ENCODE results near the gene CACNA1C. TPM values are rescaled to one million over a fixed set of nuclear protein-coding genes. Genes with fewer than 3 reads are reported as not detected.

The CACNA1C gene
- polyA plus RNA-seq, 1 of the 3 experiments (the other 2 are of a cell fraction): 1.5 TPM

DNA sequence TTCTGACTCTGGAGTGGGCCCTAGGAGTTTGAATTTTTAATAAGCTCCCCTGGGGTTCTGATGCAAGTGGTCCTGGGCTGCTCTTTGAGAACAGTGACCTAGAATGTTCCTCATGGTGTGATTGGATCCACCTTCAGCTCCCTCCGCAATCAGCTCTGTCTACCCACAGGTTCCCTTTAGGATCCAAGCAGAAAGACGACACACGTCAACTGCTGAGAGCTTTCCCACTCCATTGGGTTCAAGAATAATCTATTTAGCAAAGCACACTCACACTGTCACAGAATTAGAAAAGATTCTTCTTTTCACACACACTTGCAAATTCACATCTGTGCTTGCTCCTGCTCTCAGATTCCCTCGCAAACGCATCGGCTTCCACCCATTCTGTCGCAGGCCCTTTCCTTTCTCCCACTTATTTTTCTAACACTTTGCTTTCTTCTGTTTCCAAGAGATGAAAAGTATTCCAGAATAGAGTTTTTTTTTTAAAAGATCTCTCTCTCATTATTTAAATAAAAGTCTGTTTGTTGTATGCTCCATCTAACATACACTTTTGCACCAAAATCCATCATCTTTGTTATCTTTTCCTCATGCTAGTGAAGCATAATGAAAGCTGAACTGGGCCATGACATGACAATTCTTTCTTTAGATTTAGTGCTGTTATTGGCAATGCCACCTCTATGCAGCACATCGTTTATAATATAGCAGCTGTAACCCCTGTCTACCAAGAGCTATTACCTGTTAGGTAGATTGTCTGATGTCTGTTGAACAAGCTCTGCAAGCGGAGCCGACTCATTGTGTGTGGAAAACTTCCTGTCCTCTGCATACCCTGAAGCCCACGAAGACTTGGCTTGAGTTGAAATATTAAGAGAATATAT is 73.1 kb downstream of the CACNA1C start:
- H3K4me3 ChIP-seq (ENCODE audit: low read depth in 2 of 2, low read length in 1 of 2): no peak overlapping the region
- H3K9me3 ChIP-seq: no peaks in the 10 kb centered on the region
- DNase-seq: no peak
- no peak overlapping the region for H3K4me2 ChIP-seq
- ChIA-PET POLR2A (no interaction called here), CTCF (no interaction called here)
- no peaks in the 10 kb centered on the region for H4K20me1 ChIP-seq (ENCODE audit: insufficient read depth)
- H3K9ac ChIP-seq: no peak overlapping the region
- H3F3A ChIP-seq (replicated peaks; ENCODE audit: insufficient read depth): no peaks in the 10 kb centered on the region
- no peaks in the 10 kb centered on the region for H3K9me2 ChIP-seq
- peaks cover 0 to 6% of the 10 kb centered on the region in 2 experiments; a peak in 1 of 4 replicates for H3K4me1 ChIP-seq (ENCODE audit: control insufficient read depth in 1 of 2, insufficient read depth in 2 of 2, low read depth in 1 of 2, low read length in 1 of 2)
- H2AFZ ChIP-seq (ENCODE audit: low read depth): no peak overlapping the region
- H3K79me2 ChIP-seq (ENCODE audit: insufficient read depth): no peaks in the 10 kb centered on the region
- H3K27me3 ChIP-seq (ENCODE audit: insufficient read depth): no peaks in the 10 kb centered on the region
- H3K36me3 ChIP-seq (replicated peaks in 1 of 2; ENCODE audit: control insufficient read depth in 1 of 2, insufficient read depth in 2 of 2, low read length in 1 of 2): no peaks in the 10 kb centered on the region
- TF ChIP-seq TCF12 (IDR thresholded peaks at IDR 0.05) (no peak), NFIC (IDR thresholded peaks at IDR 0.05; ENCODE audit: borderline replicate concordance) (no peak), SIN3A (IDR thresholded peaks at IDR 0.05; ENCODE audit: borderline replicate concordance, low read depth, low read length) (no peak), TEAD4 (IDR thresholded peaks at IDR 0.05; ENCODE audit: borderline replicate concordance, insufficient read depth) (no peak), GATA2 (CRISPR knock-in tag; IDR thresholded peaks at IDR 0.05) (no peak)
- TF ChIP-seq, protein P1, sequence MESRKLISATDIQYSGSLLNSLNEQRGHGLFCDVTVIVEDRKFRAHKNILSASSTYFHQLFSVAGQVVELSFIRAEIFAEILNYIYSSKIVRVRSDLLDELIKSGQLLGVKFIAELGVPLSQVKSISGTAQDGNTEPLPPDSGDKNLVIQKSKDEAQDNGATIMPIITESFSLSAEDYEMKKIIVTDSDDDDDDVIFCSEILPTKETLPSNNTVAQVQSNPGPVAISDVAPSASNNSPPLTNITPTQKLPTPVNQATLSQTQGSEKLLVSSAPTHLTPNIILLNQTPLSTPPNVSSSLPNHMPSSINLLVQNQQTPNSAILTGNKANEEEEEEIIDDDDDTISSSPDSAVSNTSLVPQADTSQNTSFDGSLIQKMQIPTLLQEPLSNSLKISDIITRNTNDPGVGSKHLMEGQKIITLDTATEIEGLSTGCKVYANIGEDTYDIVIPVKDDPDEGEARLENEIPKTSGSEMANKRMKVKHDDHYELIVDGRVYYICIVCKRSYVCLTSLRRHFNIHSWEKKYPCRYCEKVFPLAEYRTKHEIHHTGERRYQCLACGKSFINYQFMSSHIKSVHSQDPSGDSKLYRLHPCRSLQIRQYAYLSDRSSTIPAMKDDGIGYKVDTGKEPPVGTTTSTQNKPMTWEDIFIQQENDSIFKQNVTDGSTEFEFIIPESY (IDR thresholded peaks at IDR 0.05; ENCODE audit: borderline replicate concordance, low read depth): no peak
- H3K27ac ChIP-seq (ENCODE audit: low read depth in 2 of 2, low read length in 1 of 2): no peak overlapping the region
- WGBS (ENCODE audit: low lambda C conversion rate): 78% methylated on average over 11 of the region's 11 CpGs

DNA sequence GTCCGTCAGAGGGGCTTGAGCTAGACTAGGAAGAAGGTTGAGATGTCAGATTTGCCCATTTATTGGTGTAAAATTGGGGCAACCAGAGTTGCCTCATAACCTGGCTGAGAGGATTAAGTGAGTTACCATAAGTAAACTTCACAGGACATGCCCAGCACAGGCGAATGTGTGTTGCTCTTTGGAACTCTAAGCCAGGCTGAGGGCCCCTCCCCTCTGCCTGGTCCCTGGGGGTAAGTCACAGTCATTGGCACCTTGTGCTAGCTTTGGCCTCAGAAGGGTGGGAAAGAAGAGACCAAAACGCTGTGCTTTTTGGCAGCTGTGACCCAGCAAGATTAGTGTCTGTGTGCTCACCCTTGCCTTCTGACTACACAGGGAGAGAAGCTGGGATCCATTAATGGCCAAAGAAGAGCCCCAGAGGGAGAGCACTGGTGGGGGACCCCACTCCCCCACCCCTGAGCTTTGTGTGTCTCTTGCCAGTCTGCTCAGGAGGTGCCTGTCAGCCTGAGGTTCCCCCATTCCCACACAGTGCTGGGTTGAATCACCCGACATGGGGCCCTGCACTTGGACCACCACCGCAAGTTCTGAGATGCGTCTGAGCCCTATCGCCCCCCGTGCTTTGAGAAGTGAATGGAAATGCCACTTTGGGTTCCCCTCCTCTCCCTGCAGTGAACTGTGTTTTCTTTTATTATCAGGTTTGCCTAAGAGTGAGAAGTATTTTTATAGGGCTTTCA is 74.1 kb downstream of the CACNA1C start:
- Histone ChIP-seq H3K9ac (no peak overlapping the region), H3K27me3 (ENCODE audit: insufficient read depth) (no peaks in the 10 kb centered on the region), H3F3A (replicated peaks; ENCODE audit: insufficient read depth) (no peaks in the 10 kb centered on the region), H3K9me3 (no peaks in the 10 kb centered on the region), H2AFZ (ENCODE audit: low read depth) (no peak overlapping the region), H3K27ac (ENCODE audit: low read depth in 2 of 2, low read length in 1 of 2) (no peak overlapping the region), H3K79me2 (ENCODE audit: insufficient read depth) (no peaks in the 10 kb centered on the region), H3K4me2 (no peak overlapping the region), H4K20me1 (ENCODE audit: insufficient read depth) (no peaks in the 10 kb centered on the region), H3K36me3 (replicated peaks in 1 of 2; ENCODE audit: control insufficient read depth in 1 of 2, insufficient read depth in 2 of 2, low read length in 1 of 2) (no peaks in the 10 kb centered on the region), H3K9me2 (no peaks in the 10 kb centered on the region), H3K4me1 (ENCODE audit: control insufficient read depth in 1 of 2, insufficient read depth in 2 of 2, low read depth in 1 of 2, low read length in 1 of 2) (peaks cover 0 to 6% of the 10 kb centered on the region in 2 experiments; a peak in 1 of 4 replicates), H3K4me3 (ENCODE audit: low read depth in 2 of 2, low read length in 1 of 2) (no peak overlapping the region)
- ChIA-PET POLR2A (no interaction called here), CTCF (no interaction called here)
- DNase-seq: no peak
- WGBS (ENCODE audit: low lambda C conversion rate): 72% methylated on average over 8 of the region's 8 CpGs
- TF ChIP-seq FOSL2 (IDR thresholded peaks at IDR 0.05; ENCODE audit: borderline replicate concordance, low read depth) (no peak), ELF1 (IDR thresholded peaks at IDR 0.05) (no peak), CHD2 (IDR thresholded peaks at IDR 0.05; ENCODE audit: low read length, partially characterized antibody) (no peak), SIN3A (IDR thresholded peaks at IDR 0.05; ENCODE audit: borderline replicate concordance, low read depth, low read length) (no peak), MXI1 (IDR thresholded peaks at IDR 0.05; ENCODE audit: low read depth, low read length) (no peak), TAF1 (IDR thresholded peaks at IDR 0.05; ENCODE audit: borderline replicate concordance, low read depth, low read length) (no peak), TCF12 (IDR thresholded peaks at IDR 0.05) (no peak), TEAD4 (IDR thresholded peaks at IDR 0.05; ENCODE audit: borderline replicate concordance, insufficient read depth) (no peak), RXRA (IDR thresholded peaks at IDR 0.05; ENCODE audit: borderline replicate concordance, low read depth) (no peak), GABPA (IDR thresholded peaks at IDR 0.05; ENCODE audit: low read depth) (no peak), EZH2phosphoT487 (IDR thresholded peaks at IDR 0.05; ENCODE audit: borderline replicate concordance, low read depth) (no peak), NFIC (IDR thresholded peaks at IDR 0.05; ENCODE audit: borderline replicate concordance) (no peak), NRF1 (IDR thresholded peaks at IDR 0.05; ENCODE audit: low read depth, low read length) (no peak), YY1 (IDR thresholded peaks at IDR 0.05; ENCODE audit: low read depth) (no peak)
- TF ChIP-seq, protein P2, sequence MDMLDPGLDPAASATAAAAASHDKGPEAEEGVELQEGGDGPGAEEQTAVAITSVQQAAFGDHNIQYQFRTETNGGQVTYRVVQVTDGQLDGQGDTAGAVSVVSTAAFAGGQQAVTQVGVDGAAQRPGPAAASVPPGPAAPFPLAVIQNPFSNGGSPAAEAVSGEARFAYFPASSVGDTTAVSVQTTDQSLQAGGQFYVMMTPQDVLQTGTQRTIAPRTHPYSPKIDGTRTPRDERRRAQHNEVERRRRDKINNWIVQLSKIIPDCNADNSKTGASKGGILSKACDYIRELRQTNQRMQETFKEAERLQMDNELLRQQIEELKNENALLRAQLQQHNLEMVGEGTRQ (IDR thresholded peaks at IDR 0.05; ENCODE audit: borderline replicate concordance, low read depth, low read length): no peak
- TF ChIP-seq, protein P1 (IDR thresholded peaks at IDR 0.05; ENCODE audit: borderline replicate concordance, low read depth): no peak
- TF ChIP-seq, protein P3, sequence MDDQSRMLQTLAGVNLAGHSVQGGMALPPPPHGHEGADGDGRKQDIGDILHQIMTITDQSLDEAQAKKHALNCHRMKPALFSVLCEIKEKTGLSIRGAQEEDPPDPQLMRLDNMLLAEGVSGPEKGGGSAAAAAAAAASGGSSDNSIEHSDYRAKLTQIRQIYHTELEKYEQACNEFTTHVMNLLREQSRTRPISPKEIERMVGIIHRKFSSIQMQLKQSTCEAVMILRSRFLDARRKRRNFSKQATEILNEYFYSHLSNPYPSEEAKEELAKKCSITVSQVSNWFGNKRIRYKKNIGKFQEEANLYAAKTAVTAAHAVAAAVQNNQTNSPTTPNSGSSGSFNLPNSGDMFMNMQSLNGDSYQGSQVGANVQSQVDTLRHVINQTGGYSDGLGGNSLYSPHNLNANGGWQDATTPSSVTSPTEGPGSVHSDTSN (IDR thresholded peaks at IDR 0.05): no peak
